ENCODE measurements around the gene EFEMP1. TPM values are rescaled to one million over a fixed set of nuclear protein-coding genes. Genes with fewer than 3 reads are reported as not detected.

The EFEMP1 gene
- total RNA-seq, 1 donor from 2014 or later, result 1,797 TPM

GRCh38 chr2:55871637-55872036 is 51.9 kb downstream of the EFEMP1 start:
- DNase-seq (ENCODE audit: extremely low read depth, low read depth, low spot score), result no peak

GRCh38 chr2:55869637-55870325 is 53.8 kb downstream of the EFEMP1 start:
- no peak for DNase-seq (ENCODE audit: extremely low read depth, low read depth, low spot score)

GRCh38 chr2:55865096-55865835 is 58.3 kb downstream of the EFEMP1 start:
- no peak for DNase-seq (ENCODE audit: extremely low read depth, low read depth, low spot score)

DNA sequence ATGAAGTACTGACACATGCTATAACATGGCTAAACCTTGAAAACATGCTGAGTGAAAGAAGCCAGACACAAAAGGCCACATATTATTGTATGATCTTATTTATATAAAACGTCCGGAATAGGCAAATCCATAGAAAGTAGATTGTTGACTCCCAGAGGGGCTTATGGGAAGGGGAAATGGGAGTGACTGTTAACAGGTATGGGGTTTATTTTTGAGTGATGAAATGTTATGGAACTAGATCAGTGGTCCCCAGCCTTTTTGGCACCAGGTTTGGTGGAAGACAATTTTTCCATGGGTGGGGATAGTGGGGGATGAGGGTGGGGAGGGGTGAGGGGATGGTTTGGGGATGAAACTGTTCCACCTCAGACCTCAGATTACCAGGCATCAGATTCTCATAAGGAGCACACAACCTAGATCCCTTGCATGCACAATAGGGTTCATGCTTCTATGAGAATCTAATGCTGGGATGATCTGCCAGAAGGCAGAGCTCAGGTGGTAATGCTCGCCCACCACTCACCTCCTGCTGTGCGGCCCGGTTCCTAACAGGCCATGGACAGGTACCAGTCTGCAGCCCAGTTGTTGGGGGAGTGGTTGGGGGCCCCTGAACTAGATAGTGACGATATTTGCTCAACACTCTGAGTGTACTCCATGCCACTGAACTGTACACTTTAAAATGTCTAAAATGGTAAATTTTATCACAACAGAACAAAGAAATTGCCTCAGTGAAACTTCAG is 59.1 kb downstream of the EFEMP1 start:
- DNase-seq (ENCODE audit: extremely low read depth, low read depth, low spot score), result no peak

- peak; percentile 97 for DNase-seq (ENCODE audit: extremely low read depth, low read depth, low spot score)
These were observed 60.8 kb downstream of the EFEMP1 start for GRCh38 chr2:55862673-55863390.

DNA sequence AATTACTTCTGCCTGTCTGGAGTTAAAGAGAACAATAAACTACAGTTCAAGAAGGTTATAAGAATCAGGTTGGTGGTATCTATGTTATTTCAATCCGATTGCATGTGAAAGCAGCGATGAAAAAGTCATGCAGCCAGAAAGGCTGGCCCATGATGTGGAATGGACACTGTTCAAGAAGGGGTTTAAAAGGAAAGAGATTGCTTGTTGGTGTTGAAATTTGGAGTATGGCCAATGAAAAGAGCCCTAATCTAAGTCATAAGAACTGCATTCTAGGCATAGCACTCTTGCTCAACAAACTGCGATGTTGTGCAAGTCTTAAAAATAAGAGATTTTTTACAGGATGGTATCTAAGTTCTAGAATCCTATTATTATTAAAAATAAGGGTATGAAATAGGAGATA is 61.3 kb downstream of the EFEMP1 start:
- peak; percentile 58 for DNase-seq (ENCODE audit: extremely low read depth, low read depth, low spot score)

DNA sequence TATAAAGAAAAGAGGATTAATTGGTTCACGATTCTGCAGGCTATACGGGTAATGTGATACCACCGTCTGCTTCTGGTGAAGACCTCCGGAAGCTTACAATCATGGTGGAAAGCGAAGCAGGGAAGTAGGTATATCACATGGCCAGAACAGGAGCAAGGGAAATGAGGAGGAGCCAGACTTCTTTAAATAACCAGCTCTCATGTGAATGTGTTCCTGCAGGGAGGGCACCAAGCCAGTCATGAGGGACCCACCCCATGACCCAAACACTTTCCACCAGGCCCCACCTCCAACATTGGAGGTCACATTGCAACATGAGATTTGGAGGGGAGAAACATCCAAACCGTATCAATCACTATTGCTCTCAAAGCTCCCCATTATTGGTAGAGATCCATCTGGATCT is 61.8 kb downstream of the EFEMP1 start:
- DNase-seq (ENCODE audit: extremely low read depth, low read depth, low spot score), result no peak

DNA sequence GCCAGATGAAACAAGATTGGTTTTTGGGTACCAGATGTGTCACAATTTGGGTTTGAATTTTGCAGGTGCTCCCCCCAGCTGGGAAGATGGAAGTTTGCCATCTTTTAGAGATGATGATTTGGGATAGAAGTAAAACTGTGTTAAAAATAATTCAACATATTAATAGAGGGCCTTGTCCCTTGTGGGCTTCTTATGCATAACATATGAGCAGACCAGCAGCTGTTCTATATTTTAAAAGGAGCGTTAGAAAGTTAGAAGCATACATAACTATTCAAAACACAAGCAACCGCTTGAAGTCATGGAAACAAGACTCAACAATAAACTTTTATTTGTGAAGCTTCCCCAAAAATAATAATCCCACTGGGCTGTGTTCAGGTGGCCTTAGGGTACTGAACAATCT is 62.8 kb downstream of the EFEMP1 start:
- DNase-seq (ENCODE audit: extremely low read depth, low read depth, low spot score), result no peak

DNA sequence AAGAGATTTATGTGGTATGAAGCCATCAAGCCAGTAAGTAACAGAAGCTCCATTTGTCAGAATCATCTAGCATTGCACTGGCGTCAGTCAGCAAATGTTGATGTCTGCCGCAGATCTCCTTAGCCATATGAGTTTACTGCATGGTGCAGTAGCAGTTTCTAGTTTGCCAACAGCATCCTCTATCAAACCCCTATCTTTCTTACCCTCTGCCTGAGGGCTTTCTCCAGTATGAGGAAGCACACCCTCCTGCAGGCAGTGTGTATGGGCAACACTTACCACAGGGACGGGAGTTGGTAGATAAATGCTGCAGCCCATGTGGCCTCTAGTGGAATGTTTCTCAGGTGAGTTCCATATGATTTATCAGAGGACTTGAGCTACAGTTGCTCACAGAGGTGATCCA is 63.7 kb downstream of the EFEMP1 start:
- no peak for DNase-seq (ENCODE audit: extremely low read depth, low read depth, low spot score)

DNA sequence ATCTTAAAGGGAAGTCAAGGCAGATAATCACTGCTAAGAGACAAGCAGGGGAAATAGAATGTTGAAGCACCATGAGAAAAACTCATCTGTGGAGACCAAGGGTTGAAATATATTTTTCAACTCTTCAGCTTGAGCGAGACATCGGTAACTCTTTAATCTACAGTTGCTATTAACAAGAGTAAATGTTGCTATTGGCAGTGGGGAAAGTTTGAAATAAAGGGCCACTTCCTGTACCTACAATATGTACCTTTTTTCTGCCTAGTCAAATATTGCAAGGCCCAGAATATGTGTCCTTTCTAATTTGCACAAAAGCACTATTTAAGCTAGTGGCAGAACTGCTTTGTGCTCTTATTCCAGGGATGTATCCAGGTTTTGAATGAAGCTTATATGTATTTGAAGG is 65.8 kb downstream of the EFEMP1 start:
- DNase-seq (ENCODE audit: extremely low read depth, low read depth, low spot score), result no peak

DNA sequence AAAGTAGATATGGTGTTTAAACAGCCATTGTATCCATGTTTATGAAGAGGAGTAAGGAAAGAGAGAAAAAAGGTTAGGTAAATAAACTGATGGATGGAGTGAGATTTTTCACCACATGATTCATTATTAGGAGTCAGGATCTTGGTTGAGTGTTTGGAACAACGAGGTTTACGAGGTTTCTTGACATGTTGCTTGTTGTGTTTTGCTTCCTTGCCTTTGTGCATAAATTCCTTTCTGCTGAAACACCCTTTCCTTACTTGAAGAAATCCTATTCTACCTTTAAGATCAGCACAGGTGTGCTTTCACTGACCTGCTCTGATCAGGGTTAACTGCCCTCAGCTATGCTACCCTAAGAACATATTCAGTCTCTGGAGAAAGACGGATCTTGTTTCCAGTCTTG is 66.6 kb downstream of the EFEMP1 start:
- no peak for DNase-seq (ENCODE audit: extremely low read depth, low read depth, low spot score)

- no peak for DNase-seq (ENCODE audit: extremely low read depth, low read depth, low spot score)
These were observed 75.5 kb downstream of the EFEMP1 start for GRCh38 chr2:55848096-55848495.

DNA sequence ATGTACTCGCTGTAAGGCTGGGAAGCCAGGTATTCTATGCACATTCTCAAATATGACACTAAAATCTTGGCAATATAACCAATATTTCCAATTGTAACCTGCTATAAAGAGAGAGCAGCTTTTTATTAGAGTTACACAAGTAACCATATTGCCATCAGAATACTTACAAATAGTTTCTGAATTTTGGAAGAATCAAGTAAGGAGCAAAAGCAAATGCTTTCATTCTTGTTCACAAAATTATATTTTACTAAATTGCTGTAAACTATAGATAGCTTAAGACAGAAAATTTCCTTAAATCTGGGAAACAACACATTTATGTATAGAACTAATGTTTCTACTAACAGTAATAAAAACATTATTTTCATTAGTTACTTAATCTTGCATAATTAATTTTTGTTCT is 77.2 kb downstream of the EFEMP1 start:
- DNase-seq (ENCODE audit: extremely low read depth, low read depth, low spot score), result no peak

- no peak for DNase-seq (ENCODE audit: extremely low read depth, low read depth, low spot score)
These were observed 78.6 kb downstream of the EFEMP1 start for GRCh38 chr2:55844986-55845385.

DNA sequence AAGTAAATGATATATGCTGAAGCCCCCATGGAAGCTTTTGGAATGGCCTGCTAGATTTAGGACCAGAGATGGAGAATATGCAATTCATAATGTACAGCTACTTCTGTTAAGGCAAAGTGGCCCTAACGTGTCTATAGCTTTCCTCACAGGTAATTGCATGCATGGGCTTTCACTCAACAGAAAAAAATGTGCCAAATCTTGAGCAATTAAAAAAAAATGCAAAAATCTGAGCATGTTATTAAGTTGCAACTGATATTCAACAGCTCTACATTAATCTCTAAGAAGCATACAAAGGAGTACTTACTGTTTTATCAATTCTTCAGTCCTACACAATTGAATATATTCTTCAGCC is 79.6 kb downstream of the EFEMP1 start:
- no peak for DNase-seq (ENCODE audit: extremely low read depth, low read depth, low spot score)

DNA sequence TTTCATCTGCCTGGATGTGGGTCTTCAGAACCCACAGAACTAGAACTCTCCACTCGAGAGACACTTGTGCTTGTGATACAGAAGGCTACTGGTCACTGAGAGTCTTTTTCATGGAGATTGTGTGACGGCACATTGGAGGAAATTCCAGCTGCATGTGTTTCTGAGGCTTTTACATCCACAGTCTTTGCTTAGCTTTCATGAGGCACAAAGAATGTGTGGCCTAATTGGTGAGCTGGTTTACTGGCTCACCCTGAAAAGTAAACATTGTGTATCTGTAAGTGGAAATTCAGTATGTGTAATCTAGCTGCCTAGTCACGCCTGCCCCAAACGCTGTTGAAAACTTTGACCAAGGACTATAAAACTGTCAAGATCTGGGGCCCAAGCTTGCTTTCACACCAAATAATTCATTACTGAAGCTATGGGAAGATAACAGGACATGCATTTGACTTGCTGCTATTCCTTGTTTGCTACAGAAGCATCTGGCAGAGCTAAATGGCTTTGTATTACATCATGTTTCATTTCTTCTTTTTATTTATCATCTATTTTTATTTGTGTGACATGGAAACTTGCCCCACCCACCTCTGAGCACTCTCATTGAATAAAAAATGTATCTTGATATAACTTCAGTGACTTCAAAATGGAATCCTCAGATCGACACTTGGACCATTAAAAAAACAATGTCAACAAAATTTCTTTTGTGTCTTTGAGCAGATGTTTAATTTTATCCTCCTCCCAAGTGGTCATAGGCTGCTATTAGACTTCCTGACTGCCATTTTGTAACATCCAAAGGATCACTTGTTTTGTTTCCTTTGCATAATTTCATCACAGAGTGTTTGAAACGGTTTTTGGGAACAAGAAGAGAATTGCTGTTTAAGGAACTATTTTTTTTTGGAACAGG is 80.2 kb downstream of the EFEMP1 start:
- no peak for DNase-seq (ENCODE audit: extremely low read depth, low read depth, low spot score)

- DNase-seq (ENCODE audit: extremely low read depth, low read depth, low spot score), result no peak
These were observed 81.5 kb downstream of the EFEMP1 start for GRCh38 chr2:55842046-55842445.

DNA sequence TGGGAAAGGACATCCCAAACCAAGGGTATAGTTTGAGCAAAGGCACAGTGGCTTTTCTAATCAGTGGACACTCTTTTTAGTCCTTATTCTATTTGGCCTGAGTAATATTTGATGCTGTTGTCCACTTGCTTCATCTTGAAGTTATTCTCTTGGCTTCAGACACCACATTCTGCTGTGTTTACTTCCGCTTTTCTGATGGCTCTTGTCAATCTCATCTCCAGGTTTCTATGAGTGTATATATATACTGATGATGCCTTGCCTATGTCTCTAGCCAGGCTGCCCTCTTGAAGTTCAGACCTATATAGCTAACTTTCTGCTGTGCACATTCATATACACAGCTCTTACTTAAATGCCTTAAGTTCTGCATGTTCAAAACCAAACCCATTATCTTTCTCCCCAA is 83.1 kb downstream of the EFEMP1 start:
- no peak for DNase-seq (ENCODE audit: extremely low read depth, low read depth, low spot score)

- DNase-seq (ENCODE audit: extremely low read depth, low read depth, low spot score), result no peak
These were observed 84.3 kb downstream of the EFEMP1 start for GRCh38 chr2:55839182-55839819.

GRCh38 chr2:55838653-55839052 is 84.9 kb downstream of the EFEMP1 start:
- no peak for DNase-seq (ENCODE audit: extremely low read depth, low read depth, low spot score)

All from glomerular endothelial cell (primary cell).